SJSA1 (cell line): ENCODE data around the gene GALR2. TPM values are rescaled to one million over a fixed set of nuclear protein-coding genes. Genes with fewer than 3 reads are reported as not detected.

ENCODE experiments used
- DNase-seq, 2 experiments: peaks; one replicate each; pipeline ENCODE4 v3.0.0-alpha.2; 2015 to 2020; ENCODE audit warnings: low spot score in 2 of 2, low read depth in 1 of 2
- H3K27ac ChIP-seq: fragments of 250-450 bp; sonication (Bioruptor Pico); 2 replicates; pipeline ENCODE4 v1.5.1; 2020; ENCODE audit warnings: mild to moderate bottlenecking, moderate library complexity
- H3K27me3 ChIP-seq: fragments of 250-450 bp; sonication (Bioruptor Pico); replicated peaks from 2 replicates; pipeline ENCODE4 v1.5.1; 2020; ENCODE audit warnings: mild to moderate bottlenecking, moderate library complexity
- H3K36me3 ChIP-seq: fragments of 250-450 bp; sonication (Bioruptor Pico); 2 replicates; pipeline ENCODE4 v1.5.1; 2020; ENCODE audit warnings: mild to moderate bottlenecking
- H3K4me1 ChIP-seq: fragments of 250-450 bp; sonication (Bioruptor Pico); replicated peaks from 2 replicates; pipeline ENCODE4 v1.6.1; 2021; ENCODE audit warnings: mild to moderate bottlenecking
- H3K4me3 ChIP-seq: fragments of 250-450 bp; sonication (Bioruptor Pico); 2 replicates; pipeline ENCODE4 v1.5.1; 2020; ENCODE audit warnings: mild to moderate bottlenecking
- H3K9me3 ChIP-seq: fragments of 250-450 bp; sonication (Bioruptor Pico); replicated peaks from 2 replicates; pipeline ENCODE4 v1.5.1; 2020; ENCODE audit warnings: mild to moderate bottlenecking
- total RNA-seq: library from RNA; depleted of rRNA; stranded (reverse); fragments of >200 nt; shearing (Covaris generic); gene quantifications from 2 replicates; pipeline ENCODE4 v1.2.3, GENCODE V29; 2014

The GALR2 gene
- total RNA-seq, 1 experiment from 2014 or later: 0.18 TPM

- H3K9me3 ChIP-seq: no peaks in the 10 kb centered on the region
- H3K36me3 ChIP-seq: peaks cover 100% of the 10 kb centered on the region
- H3K4me3 ChIP-seq: no peak overlapping the region
- H3K27me3 ChIP-seq: no peaks in the 10 kb centered on the region
- no peak for DNase-seq
- peaks cover 3% of the 10 kb centered on the region for H3K4me1 ChIP-seq
- H3K27ac ChIP-seq: no peak overlapping the region
Measured at GRCh38 chr17:76088868-76089576, 14.4 kb downstream of the GALR2 start.

GRCh38 chr17:76089680-76090516 lies 15.3 kb downstream of the GALR2 start:
- no peaks in the 10 kb centered on the region for H3K9me3 ChIP-seq
- H3K36me3 ChIP-seq: peaks cover 97% of the 10 kb centered on the region
- no peaks in the 10 kb centered on the region for H3K27me3 ChIP-seq
- DNase-seq: no peak
- no peak overlapping the region for H3K27ac ChIP-seq
- peaks cover 11% of the 10 kb centered on the region for H3K4me1 ChIP-seq
- H3K4me3 ChIP-seq: no peak overlapping the region

GRCh38 chr17:76090517-76091129 lies 16.0 kb downstream of the GALR2 start:
- Histone ChIP-seq H3K36me3 (peaks cover 93% of the 10 kb centered on the region), H3K27ac (no peak overlapping the region), H3K4me3 (no peak overlapping the region), H3K4me1 (peaks cover 17% of the 10 kb centered on the region), H3K27me3 (no peaks in the 10 kb centered on the region), H3K9me3 (no peaks in the 10 kb centered on the region)
- DNase-seq: no peak

- Histone ChIP-seq H3K9me3 (no peaks in the 10 kb centered on the region), H3K4me3 (no peak overlapping the region), H3K27ac (no peak overlapping the region), H3K4me1 (peaks cover 18% of the 10 kb centered on the region), H3K27me3 (no peaks in the 10 kb centered on the region), H3K36me3 (peaks cover 93% of the 10 kb centered on the region)
- DNase-seq: no peak
Measured at GRCh38 chr17:76091526-76092286, 17.1 kb downstream of the GALR2 start.

DNA sequence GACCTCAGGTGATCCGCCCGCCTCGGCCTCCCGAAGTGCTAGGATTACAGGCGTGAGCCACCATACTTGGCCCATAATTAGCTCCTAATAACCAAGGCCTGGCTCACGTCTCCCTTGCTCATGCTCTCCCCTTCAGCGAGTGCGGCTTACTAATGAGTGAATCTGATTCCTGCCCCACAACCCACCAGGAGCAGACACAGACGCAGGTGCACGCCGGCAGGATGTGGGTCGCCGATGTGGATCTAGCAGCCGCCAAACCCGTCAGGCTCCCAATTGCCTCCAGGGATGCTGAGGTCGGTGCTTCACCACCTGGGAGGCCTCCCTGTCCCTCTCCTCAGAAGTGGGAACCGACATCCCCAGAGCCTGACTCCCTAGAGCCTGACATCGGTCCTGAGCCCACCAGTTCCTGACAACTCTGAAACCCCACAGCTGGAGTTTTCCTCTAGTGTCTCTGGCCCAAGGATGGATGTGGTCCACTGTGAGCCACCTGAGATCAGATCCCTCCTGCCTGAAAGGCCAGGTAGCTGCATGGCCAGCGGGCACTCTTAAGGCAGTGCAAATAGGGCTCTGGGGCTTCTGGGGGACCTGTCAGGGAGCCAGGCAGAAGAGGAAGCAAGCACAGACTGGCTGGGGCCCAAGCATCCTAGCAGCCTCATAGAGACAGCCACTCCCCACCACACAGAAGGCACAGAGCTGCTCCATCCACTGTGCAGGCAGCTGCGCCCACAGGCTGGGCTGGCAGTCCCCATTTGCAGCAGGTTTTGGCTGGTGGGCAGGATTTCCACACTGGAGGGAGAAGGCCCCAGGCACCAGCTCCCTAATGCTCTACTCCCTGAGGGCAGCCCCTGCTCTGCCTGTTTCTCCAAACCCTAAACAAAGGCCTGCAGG lies 18.2 kb downstream of the GALR2 start:
- Histone ChIP-seq H3K27ac (no peak overlapping the region), H3K36me3 (peaks cover 92% of the 10 kb centered on the region), H3K4me1 (peaks cover 18% of the 10 kb centered on the region), H3K9me3 (no peaks in the 10 kb centered on the region), H3K4me3 (no peak overlapping the region), H3K27me3 (no peaks in the 10 kb centered on the region)
- DNase-seq: no peak

DNA sequence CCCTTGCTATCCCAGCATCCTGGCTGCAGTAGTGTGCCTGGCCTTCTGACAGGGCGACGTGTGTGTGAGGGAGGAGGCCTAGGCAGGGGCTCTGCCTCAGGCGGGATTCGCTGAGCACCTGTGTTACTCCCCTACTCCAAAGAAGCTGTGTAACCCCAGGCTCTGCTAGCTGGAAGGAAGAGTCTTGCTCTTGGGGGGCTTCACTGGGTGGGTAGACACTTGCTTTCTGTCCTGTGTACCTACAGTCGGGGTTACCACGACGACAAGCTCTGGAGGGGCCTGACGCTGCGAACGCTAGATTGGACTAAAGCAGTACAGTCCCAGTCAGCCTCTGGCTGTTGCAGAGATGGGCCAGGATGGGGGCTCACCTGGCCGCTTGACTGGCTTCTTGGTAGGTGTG lies 19.5 kb downstream of the GALR2 start:
- Histone ChIP-seq H3K4me3 (no peak overlapping the region), H3K9me3 (no peaks in the 10 kb centered on the region), H3K36me3 (peaks cover 89% of the 10 kb centered on the region), H3K4me1 (peaks cover 18% of the 10 kb centered on the region), H3K27me3 (no peaks in the 10 kb centered on the region), H3K27ac (no peak overlapping the region)
- DNase-seq: no peak

GRCh38 chr17:76095943-76096342 lies 21.4 kb downstream of the GALR2 start:
- no peaks in the 10 kb centered on the region for H3K27me3 ChIP-seq
- DNase-seq: no peak
- H3K27ac ChIP-seq: peak overlapping the region; percentile 38; the same call in 1 of the 2 replicates
- H3K36me3 ChIP-seq: peaks cover 87% of the 10 kb centered on the region
- no peak overlapping the region for H3K4me3 ChIP-seq
- no peaks in the 10 kb centered on the region for H3K9me3 ChIP-seq
- peaks cover 18% of the 10 kb centered on the region for H3K4me1 ChIP-seq

DNA sequence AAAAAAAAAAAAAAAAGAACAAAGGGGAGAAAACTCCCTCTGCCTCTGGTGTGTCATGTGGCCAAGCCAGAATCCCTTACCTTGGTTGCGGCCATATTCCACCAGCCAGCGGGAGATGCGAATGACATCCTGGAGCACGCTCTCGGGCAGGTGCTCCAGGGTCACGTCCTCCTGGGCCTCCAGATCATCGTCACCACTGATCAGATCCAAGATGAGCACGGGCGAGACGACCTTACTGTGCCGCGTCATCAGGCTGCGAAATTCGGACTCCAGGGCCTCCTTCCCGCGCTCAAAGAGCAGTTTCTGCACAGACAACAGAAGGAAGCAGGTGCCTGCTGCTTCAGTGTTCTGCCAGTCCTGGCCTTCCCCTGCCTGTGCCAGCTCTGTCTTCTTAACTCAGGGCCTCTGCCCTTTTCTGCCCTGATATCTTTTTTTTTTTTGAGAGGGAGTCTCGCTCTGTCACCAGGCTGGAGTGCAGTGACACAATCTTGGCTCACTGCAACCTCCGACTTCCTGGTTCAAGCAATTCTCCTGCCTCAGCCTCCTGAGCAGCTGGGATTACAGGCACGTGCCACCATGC lies 23.2 kb downstream of the GALR2 start:
- Histone ChIP-seq H3K4me1 (peaks cover 28% of the 10 kb centered on the region), H3K36me3 (peaks cover 86% of the 10 kb centered on the region), H3K27ac (no peak overlapping the region), H3K4me3 (no peak overlapping the region), H3K9me3 (no peaks in the 10 kb centered on the region), H3K27me3 (no peaks in the 10 kb centered on the region)
- DNase-seq: no peak

DNA sequence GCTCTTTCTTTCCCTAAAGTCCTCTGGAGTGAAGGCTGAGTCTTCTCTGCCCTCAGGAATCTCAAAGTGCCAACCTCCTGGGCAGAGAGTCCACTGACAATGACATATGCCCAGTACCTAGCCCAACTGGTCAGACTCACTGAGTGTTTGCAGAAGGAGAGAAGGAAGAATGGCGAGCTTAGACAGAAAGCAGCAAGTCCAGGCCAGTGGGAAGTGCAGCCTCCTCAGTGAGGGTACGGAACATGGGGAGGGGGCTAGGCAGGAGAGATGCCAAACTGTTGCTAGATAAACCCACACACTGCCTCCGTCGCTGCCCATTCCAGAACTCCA lies 28.3 kb downstream of the GALR2 start:
- no peak for DNase-seq

DNA sequence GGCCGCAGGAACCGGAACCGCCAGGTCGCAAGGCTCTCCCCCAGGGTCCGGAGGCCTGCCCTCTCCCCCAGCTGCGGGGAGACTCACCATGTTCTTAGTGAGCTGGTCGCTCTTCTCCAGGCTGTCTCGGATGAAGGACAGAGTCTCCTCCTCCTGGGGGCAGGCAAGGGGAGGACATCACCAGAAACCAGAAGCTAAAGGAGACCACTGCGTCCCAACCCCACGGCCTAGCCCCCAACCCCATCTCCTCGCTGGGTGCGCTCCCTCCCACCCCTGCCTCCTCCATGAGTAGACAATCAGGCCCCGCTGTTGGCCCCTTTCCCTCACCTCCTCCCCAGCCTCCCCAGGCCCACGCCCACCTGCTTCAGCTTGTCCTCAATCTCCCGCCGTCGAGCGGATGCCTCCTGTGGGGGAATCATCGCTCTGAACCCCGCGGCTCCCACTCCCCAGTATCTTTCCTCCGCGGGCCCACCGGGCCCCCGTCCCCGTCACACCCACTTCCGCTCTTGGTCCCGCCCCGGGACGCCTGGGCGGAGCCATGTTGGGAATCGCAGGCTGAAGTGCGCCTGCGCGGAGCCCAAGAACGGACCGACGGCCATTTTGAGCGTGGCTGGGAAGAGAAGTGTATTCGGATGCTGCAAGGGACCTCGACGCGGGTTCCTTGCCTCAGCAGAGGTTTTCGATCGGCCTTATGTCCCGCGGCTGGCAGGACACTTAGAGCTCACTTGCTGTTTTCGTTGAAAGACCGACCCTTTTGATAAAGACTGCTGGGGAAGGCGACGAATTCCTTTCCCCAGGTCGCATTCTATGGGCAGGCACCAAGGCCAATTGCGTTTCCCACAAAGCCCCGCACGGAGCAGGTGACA lies 28.9 kb downstream of the GALR2 start, which contains the start of gene EXOC7:
Gene EXOC7 (minus strand): TSS at position 514 of the 866 bp plus-strand sequence. CDS start 95 bp downstream, at position 419.
- H3K4me1 ChIP-seq: peaks cover 18% of the 10 kb centered on the region
- no peaks in the 10 kb centered on the region for H3K9me3 ChIP-seq
- H3K4me3 ChIP-seq: peak within 1 kb of the TSS; percentile 60
- peak; percentile 93 to 94 for DNase-seq
- peak within 1 kb of the TSS; percentile 52 for H3K27ac ChIP-seq
- no peaks in the 10 kb centered on the region for H3K27me3 ChIP-seq
- H3K36me3 ChIP-seq: peaks cover 41% of the 10 kb centered on the region

More for the DNA sequence above, 28.3 kb downstream of the GALR2 start:
- peak overlapping the region; percentile 60 for H3K4me3 ChIP-seq
- peaks cover 46% of the 10 kb centered on the region for H3K36me3 ChIP-seq
- no peaks in the 10 kb centered on the region for H3K9me3 ChIP-seq
- H3K27ac ChIP-seq: peak overlapping the region; percentile 52; the same call in 1 of the 2 replicates
- H3K4me1 ChIP-seq: peaks cover 18% of the 10 kb centered on the region
- no peaks in the 10 kb centered on the region for H3K27me3 ChIP-seq

DNA sequence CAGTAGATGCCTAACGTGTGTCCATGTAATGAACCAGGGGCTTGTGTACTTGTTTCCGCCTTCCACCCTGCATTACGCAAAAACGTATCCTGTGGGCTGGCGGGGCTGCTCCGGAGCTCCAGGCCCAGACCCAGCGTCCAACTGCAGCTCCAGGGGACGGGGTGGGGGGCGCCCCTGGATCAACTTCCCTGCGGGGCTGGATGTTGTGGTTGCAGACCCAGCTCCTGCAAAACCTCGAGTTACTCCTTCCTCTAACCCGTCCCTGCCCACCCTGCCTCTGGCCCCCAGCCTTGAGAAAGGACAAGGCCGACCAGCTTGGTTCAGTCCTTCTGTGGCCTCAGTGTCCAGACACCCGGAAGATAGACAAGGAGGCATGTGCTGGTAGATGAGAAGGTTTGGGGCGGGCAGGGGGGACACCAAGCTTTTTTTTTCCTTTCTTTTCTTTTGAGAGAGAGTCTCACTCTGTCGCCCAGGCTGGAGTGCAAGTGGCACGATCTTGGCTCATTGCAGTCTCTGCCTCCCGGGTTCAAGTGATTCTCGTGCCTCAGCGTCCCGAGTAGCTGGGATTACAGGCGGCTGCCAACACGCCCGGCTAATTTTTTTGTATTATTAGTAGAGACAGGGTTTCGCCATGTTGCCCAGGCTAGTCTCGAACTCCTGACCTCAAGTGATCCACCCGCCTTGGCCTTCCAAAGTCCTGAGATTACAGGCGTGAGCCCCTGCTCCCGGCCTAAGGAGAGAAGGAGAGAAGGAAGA lies 29.7 kb downstream of the GALR2 start:
- peaks cover 35% of the 10 kb centered on the region for H3K36me3 ChIP-seq
- peak overlapping the region; percentile 60 for H3K4me3 ChIP-seq
- H3K27me3 ChIP-seq: no peaks in the 10 kb centered on the region
- DNase-seq: no peak
- no peaks in the 10 kb centered on the region for H3K9me3 ChIP-seq
- H3K4me1 ChIP-seq: peaks cover 18% of the 10 kb centered on the region
- peak overlapping the region; percentile 52 for H3K27ac ChIP-seq
